Neural progenitor cell (in vitro differentiated cells): ENCODE data around the gene LPIN2.

Experiments
- EZH2 ChIP-seq: fragments of 200-600 bp; sonication (generic); IDR thresholded peaks from 2 replicates; pipeline ENCODE4 v1.6.1; 2017; ENCODE audit warnings: antibody characterized with exemption, mild to moderate bottlenecking, moderate library complexity
- EZH2phosphoT487 ChIP-seq: fragments of 200-600 bp; sonication (generic); IDR thresholded peaks from 2 replicates; pipeline ENCODE4 v1.6.1; 2017; ENCODE audit warnings: antibody characterized with exemption
- TF ChIP-seq, protein P1 (sequence below): fragments of 200-600 bp; sonication (generic); IDR thresholded peaks from 2 replicates; pipeline ENCODE4 v1.5.1; 2017; ENCODE audit warnings: antibody characterized with exemption, mild to moderate bottlenecking

DNA sequence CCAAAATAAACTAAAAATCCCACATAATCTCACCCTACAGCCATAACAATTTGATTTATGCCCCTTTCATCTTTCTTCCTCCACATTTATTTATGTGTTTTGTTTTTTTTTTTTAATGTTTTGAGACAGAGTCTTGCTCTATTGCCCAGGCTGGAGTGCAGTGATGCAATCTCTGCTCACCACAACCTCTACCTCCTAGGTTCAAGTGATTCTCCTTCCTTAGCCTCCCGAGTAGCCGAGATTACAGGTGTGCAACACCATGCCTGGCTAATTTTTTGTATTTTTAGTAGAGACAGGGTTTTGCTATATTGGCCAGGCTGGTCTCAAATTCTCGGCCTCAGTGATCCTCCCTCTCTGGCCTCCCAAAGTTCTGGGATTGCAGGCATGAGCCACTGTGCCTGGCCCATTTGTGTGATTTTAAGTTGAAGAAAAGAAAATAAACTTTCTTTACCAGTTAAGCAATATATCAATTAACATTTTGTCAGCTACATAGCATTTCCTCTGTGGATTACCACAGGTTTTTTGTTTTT lies 35.9 kb upstream of the LPIN2 start:
- TF ChIP-seq, protein P1, sequence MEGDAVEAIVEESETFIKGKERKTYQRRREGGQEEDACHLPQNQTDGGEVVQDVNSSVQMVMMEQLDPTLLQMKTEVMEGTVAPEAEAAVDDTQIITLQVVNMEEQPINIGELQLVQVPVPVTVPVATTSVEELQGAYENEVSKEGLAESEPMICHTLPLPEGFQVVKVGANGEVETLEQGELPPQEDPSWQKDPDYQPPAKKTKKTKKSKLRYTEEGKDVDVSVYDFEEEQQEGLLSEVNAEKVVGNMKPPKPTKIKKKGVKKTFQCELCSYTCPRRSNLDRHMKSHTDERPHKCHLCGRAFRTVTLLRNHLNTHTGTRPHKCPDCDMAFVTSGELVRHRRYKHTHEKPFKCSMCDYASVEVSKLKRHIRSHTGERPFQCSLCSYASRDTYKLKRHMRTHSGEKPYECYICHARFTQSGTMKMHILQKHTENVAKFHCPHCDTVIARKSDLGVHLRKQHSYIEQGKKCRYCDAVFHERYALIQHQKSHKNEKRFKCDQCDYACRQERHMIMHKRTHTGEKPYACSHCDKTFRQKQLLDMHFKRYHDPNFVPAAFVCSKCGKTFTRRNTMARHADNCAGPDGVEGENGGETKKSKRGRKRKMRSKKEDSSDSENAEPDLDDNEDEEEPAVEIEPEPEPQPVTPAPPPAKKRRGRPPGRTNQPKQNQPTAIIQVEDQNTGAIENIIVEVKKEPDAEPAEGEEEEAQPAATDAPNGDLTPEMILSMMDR = no peak
- TF ChIP-seq EZH2 (no peak), EZH2phosphoT487 (no peak)
